HG03378 (cell line): ENCODE data around the gene TLE1.
"Not testable (repeated sequence)": the region's sequence is repeated elsewhere in the genome, so short reads cannot be mapped to it uniquely, and the experiment has no call there.

Experiments used
- ATAC-seq: cut with Tn5 transposase; IDR thresholded peaks from one replicate; pipeline ENCODE4 v1.9.1; 2021; ENCODE audit warnings: mild to moderate bottlenecking, moderate library complexity; ENCODE audit not compliant: unreplicated experiment

The TLE1 gene

DNA sequence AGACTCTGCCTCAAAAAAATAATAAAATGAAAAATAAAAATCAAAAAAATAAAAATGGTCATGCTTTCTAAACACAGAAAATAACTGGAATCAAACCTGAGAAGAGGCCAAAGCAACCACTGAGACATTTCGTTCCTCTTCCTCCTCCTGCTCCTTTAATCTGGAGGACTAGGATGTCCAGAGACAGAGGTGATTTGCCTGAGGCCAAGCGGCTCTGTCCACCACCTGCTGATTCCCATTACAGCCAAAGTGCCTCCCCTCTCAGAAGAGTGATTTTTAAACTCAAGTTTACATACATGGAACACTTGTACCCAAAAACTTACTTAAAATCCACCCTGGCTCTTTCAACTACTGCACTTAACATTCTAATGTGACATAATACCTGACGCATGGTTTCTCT, 65.6 kb downstream of the TLE1 start:
- no peak for ATAC-seq

GRCh38 chr9:81622471-81623255, 66.7 kb downstream of the TLE1 start:
- ATAC-seq: no peak

DNA sequence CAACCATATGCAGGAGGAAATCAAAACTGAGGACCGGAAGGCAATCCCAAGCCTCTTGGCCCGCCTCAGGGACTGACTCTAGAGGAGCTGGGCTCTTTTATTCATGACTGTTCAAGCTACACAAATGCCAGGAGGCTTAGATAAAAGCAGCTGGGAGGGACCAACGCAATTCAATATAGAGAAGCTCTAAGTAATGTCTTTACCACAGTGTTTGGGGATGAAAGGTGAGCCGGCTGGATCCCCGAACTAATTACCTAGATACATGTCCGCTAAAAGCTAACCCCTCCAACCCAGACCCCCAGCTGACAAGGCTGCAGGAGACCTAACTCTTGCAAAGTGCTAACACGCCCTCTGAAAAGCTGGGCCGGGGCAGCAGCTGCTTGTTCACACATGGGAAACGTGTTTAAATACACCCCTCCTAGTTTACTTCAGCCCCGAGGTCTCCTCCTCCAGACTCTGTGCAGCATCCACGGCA, 67.5 kb downstream of the TLE1 start:
- no peak for ATAC-seq

DNA sequence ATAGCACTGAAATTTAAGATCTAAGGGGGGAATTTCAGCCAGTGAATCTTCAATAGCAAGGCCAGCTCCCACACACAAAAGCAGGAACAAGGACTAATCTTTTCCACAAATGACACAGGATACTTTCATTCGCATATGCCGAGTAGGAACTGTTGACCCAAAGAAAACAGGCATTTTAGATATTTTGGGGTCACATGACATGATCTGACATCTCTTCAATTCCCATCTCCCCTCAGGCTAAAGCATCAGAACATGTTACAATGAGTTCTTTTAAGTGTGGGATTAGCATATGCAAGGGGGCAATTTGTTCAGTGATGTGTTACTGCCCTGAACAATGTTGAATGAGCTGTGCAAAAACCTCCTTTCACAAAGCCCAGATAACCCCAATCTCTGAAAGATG, 68.2 kb downstream of the TLE1 start:
- ATAC-seq: no peak

- peak; percentile 53 for ATAC-seq
Measured at GRCh38 chr9:81620002-81620390, 69.4 kb downstream of the TLE1 start.

- ATAC-seq: peak; percentile 66
Measured at GRCh38 chr9:81619353-81620001, 69.9 kb downstream of the TLE1 start.

- no peak for ATAC-seq
Measured at GRCh38 chr9:81618923-81619322, 70.4 kb downstream of the TLE1 start.

DNA sequence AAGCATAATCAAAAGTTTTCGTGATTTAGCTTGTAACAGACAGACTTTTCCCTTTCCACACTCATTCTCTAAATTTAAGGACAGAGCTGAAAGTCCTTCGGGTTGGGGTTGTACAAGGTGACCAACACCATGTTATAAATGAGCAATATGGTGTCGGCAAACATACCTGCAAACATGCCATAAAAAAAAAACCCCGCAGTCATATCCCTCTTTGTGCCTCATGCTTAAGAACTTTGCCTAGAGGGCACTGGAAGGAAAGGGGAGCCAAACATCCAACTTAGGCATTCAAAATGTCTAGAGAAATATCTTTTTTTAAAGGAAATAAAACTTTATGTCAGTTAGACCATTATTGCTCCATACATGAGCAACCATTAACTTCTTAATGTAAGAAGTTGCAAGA, 73.2 kb downstream of the TLE1 start:
- no peak for ATAC-seq

DNA sequence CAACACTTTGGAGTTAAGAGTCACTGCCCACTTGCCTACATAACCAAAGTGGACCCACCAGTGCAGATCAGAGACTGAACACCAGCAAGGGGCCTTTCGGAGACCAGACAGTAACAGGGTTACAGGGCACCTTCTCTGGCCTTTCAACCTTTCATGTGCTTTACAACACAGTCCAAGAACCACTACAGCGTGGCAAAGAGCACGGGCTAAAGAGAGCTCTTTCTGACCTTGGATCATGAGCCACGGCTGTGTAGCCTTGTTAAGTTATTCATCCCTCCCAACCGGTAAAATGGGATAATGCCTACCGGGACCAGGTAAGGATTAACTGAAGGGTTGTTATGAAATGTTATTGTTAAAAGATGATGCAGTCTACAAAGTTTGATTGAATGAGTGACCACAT, 75.0 kb downstream of the TLE1 start:
- no peak for ATAC-seq

DNA sequence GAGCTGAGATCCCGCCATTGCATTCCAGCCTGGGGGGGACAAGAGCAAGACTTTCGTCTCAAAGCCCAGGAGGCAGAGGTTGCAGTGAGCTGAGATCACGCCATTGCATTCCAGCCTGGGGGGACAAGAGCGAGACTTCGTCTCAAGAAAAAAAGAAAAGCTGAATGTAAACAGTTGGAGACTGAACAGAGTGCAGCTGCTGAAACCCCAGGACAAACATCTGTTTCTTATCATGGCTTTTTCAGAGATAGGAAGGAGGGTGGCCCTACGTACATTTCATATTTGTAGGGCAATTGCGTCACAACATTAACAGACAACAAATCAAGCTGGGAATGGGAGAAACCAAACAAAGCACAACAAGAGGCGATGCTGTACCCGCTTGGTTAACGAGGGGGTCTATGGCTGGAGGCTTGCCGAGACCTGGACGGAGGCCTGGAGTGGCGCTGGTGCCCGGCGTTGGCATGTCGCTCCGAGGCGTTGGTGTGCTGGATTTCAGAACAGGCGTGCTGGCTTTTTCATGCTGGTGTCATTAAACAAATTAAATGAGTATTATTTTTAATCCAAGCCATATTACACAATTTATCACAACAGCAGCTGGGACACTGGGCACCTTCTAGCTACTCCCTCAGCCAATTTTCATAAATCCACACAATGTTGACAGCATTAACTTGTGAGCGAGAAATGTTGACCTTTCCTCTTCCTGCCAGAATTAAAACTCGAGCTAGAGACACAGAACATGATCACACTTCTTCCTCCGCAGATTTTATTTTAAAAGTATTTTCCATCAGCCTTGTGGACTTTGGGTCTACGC, 76.1 kb downstream of the TLE1 start:
- no peak for ATAC-seq

DNA sequence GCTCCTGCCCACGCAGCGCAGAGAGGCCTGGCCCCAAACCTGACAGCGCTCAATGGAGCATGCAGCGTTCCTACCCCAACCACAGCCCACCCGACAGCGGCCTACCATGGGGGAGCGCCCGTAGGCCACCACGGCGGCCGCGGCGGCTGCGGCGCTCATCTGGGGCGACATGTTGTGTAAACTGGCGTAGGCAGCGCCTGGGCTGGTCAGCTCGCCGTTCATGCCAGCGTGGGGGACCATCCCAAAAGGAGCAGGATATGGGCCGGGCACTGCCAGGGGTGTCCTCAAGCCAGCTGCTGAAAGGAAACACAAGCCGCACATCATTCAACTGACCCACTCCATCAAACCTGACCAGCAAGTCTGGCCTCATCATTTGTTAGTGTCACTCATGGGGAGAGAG, 77.7 kb downstream of the TLE1 start:
- no peak for ATAC-seq

DNA sequence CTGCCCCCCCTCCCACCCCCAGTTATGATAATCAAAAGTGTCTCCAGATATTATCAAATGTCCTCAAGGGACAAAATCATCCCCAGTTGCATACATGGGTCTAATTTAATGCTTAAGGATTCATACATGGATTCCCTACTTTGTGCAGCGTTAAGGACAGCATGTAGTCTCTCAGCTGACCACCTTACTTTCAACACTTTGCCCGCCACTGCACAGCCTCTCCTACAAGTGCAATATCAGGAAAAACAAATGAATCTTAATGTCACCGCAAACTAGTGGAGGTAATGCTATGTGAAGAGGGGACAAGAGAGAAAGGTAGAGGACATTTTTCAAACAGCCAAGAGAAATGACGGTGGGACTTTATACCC, 78.6 kb downstream of the TLE1 start:
- no peak for ATAC-seq

GRCh38 chr9:81609782-81610739, 79.3 kb downstream of the TLE1 start:
- ATAC-seq: no peak

DNA sequence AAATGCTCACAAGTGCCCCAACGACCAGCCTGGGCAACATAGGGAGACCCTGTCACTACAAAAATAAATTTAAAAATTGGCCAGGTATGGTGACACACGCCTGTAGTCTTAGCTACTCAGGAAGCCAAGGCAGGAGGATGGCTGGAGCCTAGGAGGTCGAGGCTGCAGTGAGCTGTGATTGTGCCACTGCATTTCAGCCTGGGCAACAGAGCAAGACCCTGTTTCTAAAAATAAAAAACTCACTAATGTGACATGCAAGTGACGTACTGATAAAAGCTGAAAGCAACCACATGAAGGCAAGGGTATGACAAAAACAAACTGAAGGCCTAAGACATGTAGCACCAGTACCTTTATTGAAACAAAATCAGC, 81.1 kb downstream of the TLE1 start:
- ATAC-seq: no peak

DNA sequence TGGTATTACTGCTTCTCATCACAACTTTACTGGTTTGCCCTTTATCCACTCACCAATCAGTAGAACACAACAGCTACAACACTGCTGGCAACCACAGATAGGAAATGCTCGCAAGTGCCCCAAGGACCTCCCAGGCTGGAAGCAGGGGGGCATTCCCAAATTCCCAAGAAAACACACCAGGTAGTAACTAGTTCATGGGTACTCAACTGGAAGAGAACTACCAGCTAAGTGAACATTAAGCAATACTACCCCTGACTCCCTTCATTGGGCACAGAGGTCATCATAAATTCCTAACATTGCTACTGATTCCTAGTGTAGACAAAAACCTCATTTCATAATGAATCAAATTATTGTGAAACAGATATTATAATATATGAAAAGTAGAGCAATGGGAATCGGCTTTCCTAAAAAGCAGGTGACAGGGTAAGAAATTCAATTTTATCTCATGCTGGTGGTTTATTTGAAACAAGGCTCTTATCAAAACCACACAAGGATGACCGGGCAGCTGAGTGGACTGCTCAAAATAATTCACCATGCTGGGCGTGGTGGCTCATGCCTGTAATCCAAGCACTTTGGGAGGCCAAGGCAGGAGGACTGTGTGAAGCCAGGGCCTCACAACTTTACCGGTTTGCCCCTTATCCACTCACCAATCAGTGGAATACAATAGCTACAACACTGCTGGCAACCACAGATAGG, 81.6 kb downstream of the TLE1 start:
- ATAC-seq: no peak

GRCh38 chr9:81606261-81606660, 83.1 kb downstream of the TLE1 start:
- not testable (repeated sequence) for ATAC-seq

GRCh38 chr9:81605170-81605670, 84.1 kb downstream of the TLE1 start:
- ATAC-seq: no peak

DNA sequence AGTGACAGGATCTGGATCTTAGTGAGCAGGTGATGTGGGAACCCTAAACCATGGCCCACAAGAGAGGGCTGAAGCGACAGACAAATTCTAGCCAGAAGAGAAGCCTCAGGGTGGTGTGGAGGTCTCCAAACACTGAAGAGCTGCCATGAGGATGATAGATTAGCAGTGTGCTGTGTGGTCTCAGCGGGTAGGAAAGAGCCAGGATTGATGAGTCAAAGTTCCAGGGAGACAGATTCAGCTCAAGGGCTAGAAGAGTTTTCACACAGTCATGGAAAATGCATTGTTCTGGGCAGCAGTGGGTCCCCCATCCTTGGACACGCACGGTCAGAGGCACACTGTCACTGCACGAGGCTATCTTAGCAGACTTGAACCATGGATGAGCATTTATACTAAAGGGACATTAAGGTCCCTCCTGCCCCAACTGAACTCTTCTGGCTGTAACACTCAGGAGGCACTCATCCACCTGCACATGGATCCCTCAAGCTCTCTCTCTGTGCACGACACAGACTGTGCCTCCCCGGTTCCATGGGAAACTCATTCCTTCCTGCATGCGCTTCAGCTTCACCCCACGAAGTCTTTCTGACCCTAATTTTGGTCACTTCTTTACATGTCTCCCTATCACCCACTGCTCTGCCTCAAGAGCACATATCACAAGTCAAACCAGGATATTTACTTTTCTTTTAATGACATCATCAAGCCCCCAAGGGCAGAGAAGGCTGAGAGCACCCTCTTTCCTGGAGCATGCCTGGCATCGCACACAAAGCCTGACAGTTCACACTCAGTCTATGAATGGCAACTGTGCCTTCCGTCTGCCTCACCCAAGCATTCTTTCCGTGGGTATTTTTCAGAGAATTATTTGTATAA, 84.8 kb downstream of the TLE1 start:
- no peak for ATAC-seq
